H9 (cell line): Measurements from ENCODE around the gene OLR1. TPM values are rescaled to one million over a fixed set of nuclear protein-coding genes. Genes with fewer than 3 reads are reported as not detected.

Experiments
- DNase-seq: peaks from one replicate; pipeline ENCODE4 v3.0.0-alpha.2; 2017
- H2AFZ ChIP-seq: one replicate; pipeline ENCODE4 v1.6.1; 2013; ENCODE audit warnings: mild to moderate bottlenecking, low read length, control low read depth, moderate library complexity
- H2AK5ac ChIP-seq: 2 replicates; pipeline ENCODE4 v1.6.1; 2013; ENCODE audit warnings: low read length, control low read depth, mixed read lengths; ENCODE audit not compliant: insufficient read length
- H2BK120ac ChIP-seq: one replicate; pipeline ENCODE4 v1.6.1; 2013; ENCODE audit warnings: low read depth, mild to moderate bottlenecking, low read length, control low read depth, inconsistent platforms; ENCODE audit not compliant: poor library complexity, severe bottlenecking
- H2BK12ac ChIP-seq: 2 replicates; pipeline ENCODE4 v1.6.1; 2013; ENCODE audit warnings: low read length, control low read depth, mixed read lengths, low read depth; ENCODE audit not compliant: insufficient read length
- H2BK15ac ChIP-seq: 2 replicates; pipeline ENCODE4 v1.6.1; 2013; ENCODE audit warnings: low read depth, low read length, control low read depth
- H2BK20ac ChIP-seq: one replicate; pipeline ENCODE4 v1.6.1; 2013; ENCODE audit warnings: low read depth, mild to moderate bottlenecking, low read length, control low read depth, inconsistent platforms; ENCODE audit not compliant: poor library complexity, severe bottlenecking
- H2BK5ac ChIP-seq: 2 replicates; pipeline ENCODE4 v1.6.1; 2013; ENCODE audit warnings: low read length, control low read depth, mixed read lengths; ENCODE audit not compliant: insufficient read length
- H3K14ac ChIP-seq: 2 replicates; pipeline ENCODE4 v1.6.1; 2013; ENCODE audit warnings: low read length, control low read depth; ENCODE audit not compliant: insufficient read depth
- H3K18ac ChIP-seq: 2 replicates; pipeline ENCODE4 v1.6.1; 2013; ENCODE audit warnings: low read depth, mild to moderate bottlenecking, mixed read lengths, low read length, control low read depth; ENCODE audit not compliant: insufficient read length
- H3K23ac ChIP-seq: 2 replicates; pipeline ENCODE4 v1.6.1; 2013; ENCODE audit warnings: low read length, control low read depth, mixed read lengths, low read depth; ENCODE audit not compliant: insufficient read length
- H3K23me2 ChIP-seq: 2 replicates; pipeline ENCODE4 v1.6.1; 2013; ENCODE audit warnings: low read depth, mild to moderate bottlenecking, mixed read lengths, low read length, control low read depth; ENCODE audit not compliant: insufficient read length, poor library complexity, severe bottlenecking
- H3K27ac ChIP-seq: 2 replicates; pipeline ENCODE4 v1.5.1; 2013; ENCODE audit warnings: low read length, control low read depth, mixed read lengths, low read depth; ENCODE audit not compliant: insufficient read length
- H3K27me3 ChIP-seq: 2 replicates; pipeline ENCODE4 v1.6.1; 2013; ENCODE audit warnings: low read length, control low read depth, inconsistent platforms; ENCODE audit not compliant: insufficient read depth
- H3K4ac ChIP-seq: 2 replicates; pipeline ENCODE4 v1.6.1; 2013; ENCODE audit warnings: low read depth, mild to moderate bottlenecking, control low read depth, inconsistent platforms, low read length, moderate library complexity
- H3K4me1 ChIP-seq: 2 replicates; pipeline ENCODE4 v1.6.1; 2013; ENCODE audit warnings: low read length, control low read depth, inconsistent platforms; ENCODE audit not compliant: insufficient read depth
- H3K4me2 ChIP-seq: 2 replicates; pipeline ENCODE4 v1.6.1; 2013; ENCODE audit warnings: low read length, control low read depth, mixed read lengths; ENCODE audit not compliant: insufficient read length, insufficient read depth
- H3K56ac ChIP-seq: 2 replicates; pipeline ENCODE4 v1.6.1; 2013; ENCODE audit warnings: low read depth, mild to moderate bottlenecking, mixed read lengths, low read length, control low read depth; ENCODE audit not compliant: insufficient read length
- H3K79me1 ChIP-seq: 2 replicates; pipeline ENCODE4 v1.6.1; 2013; ENCODE audit warnings: low read depth, mild to moderate bottlenecking, moderate library complexity, low read length, control low read depth, inconsistent platforms; ENCODE audit not compliant: insufficient read depth, poor library complexity, severe bottlenecking
- H3K79me2 ChIP-seq: 2 replicates; pipeline ENCODE4 v1.6.1; 2013; ENCODE audit warnings: low read length, control low read depth, inconsistent platforms; ENCODE audit not compliant: insufficient read depth
- H3K9ac ChIP-seq: 2 replicates; pipeline ENCODE4 v1.6.1; 2013; ENCODE audit warnings: low read length, control low read depth, mixed read lengths; ENCODE audit not compliant: insufficient read length; ENCODE audit errors: extremely low read depth
- H3K9me3 ChIP-seq: one replicate; pipeline ENCODE4 v1.6.1; 2013; ENCODE audit warnings: low read depth, low read length, inconsistent platforms; ENCODE audit not compliant: control insufficient read depth
- H3T11ph ChIP-seq: one replicate; pipeline ENCODE4 v1.6.1; 2013; ENCODE audit warnings: mild to moderate bottlenecking, low read length, control low read depth, inconsistent platforms
- H4K20me1 ChIP-seq: one replicate; pipeline ENCODE4 v1.6.1; 2013; ENCODE audit not compliant: control insufficient read depth, insufficient read length, insufficient read depth
- H4K5ac ChIP-seq: 2 replicates; pipeline ENCODE4 v1.6.1; 2013; ENCODE audit warnings: low read depth, mild to moderate bottlenecking, mixed read lengths, low read length, control low read depth; ENCODE audit not compliant: insufficient read length
- H4K8ac ChIP-seq: replicated peaks from 2 replicates; pipeline ENCODE4 v1.6.1; 2013; ENCODE audit warnings: low read length, control low read depth, mixed read lengths, low read depth; ENCODE audit not compliant: insufficient read length
- H4K91ac ChIP-seq: 2 replicates; pipeline ENCODE4 v1.6.1; 2013; ENCODE audit warnings: low read depth, mild to moderate bottlenecking, moderate library complexity, mixed read lengths, low read length, control low read depth; ENCODE audit not compliant: insufficient read length
- H3K27ac Mint-ChIP-seq, 3 experiments: 2 replicates in 2 of 3; 3 replicates in 1 of 3; pipeline ENCODE4 v1.8.0; 2020 to 2021; ENCODE audit warnings: mixed read lengths in 3 of 3, mild to moderate bottlenecking in 1 of 3, moderate library complexity in 1 of 3
- H3K27me3 Mint-ChIP-seq: 2 replicates; pipeline ENCODE4 v1.8.0; 2021; ENCODE audit warnings: low read depth, mild to moderate bottlenecking, moderate library complexity, mixed read lengths
- H3K36me3 Mint-ChIP-seq, 3 experiments: 2 replicates in 2 of 3; 3 replicates in 1 of 3; pipeline ENCODE4 v1.8.0; 2020 to 2021; ENCODE audit warnings: low read depth in 3 of 3, mixed read lengths in 3 of 3; ENCODE audit not compliant: insufficient read depth in 1 of 3
- H3K4me1 Mint-ChIP-seq, 2 experiments: 2 replicates each; pipeline ENCODE4 v1.8.0; 2020; ENCODE audit warnings: mixed read lengths in 2 of 2
- H3K4me3 Mint-ChIP-seq, 2 experiments: 2 replicates in 1 of 2; 3 replicates in 1 of 2; pipeline ENCODE4 v1.8.0; 2020 to 2021; ENCODE audit warnings: mild to moderate bottlenecking in 2 of 2, mixed read lengths in 2 of 2, moderate library complexity in 1 of 2
- H3K9me3 Mint-ChIP-seq, 2 experiments: 2 replicates in 1 of 2; 3 replicates in 1 of 2; pipeline ENCODE4 v1.8.0; 2020; ENCODE audit warnings: mild to moderate bottlenecking in 2 of 2, mixed read lengths in 2 of 2, moderate library complexity in 1 of 2
- WGBS: extraction: QIAGEN DNeasy Blood & Tissue Kit; methylation state at CpG from one replicate; pipeline ENCODE4 v1.1.7; 2013; ENCODE audit warnings: missing lambda C conversion rate, low lambda C conversion rate, mixed read lengths; ENCODE audit not compliant: insufficient read length; ENCODE audit errors: extremely low coverage; 5-methylcytosine and 5-hydroxymethylcytosine counted together
- total RNA-seq: library from RNA; stranded (reverse); gene quantifications from 2 replicates; pipeline ENCODE4 v1.2.1, GENCODE V29; 2021
- TF ChIP-seq, protein P1 (sequence below): fragments of 200-600 bp; sonication (generic); conservative IDR thresholded peaks from 3 replicates; pipeline ENCODE4 v1.8.0; 2021; ENCODE audit warnings: antibody characterized with exemption, mild to moderate bottlenecking

OLR1 gene
- total RNA-seq, 1 experiment from 2014 or later, result not detected

DNA sequence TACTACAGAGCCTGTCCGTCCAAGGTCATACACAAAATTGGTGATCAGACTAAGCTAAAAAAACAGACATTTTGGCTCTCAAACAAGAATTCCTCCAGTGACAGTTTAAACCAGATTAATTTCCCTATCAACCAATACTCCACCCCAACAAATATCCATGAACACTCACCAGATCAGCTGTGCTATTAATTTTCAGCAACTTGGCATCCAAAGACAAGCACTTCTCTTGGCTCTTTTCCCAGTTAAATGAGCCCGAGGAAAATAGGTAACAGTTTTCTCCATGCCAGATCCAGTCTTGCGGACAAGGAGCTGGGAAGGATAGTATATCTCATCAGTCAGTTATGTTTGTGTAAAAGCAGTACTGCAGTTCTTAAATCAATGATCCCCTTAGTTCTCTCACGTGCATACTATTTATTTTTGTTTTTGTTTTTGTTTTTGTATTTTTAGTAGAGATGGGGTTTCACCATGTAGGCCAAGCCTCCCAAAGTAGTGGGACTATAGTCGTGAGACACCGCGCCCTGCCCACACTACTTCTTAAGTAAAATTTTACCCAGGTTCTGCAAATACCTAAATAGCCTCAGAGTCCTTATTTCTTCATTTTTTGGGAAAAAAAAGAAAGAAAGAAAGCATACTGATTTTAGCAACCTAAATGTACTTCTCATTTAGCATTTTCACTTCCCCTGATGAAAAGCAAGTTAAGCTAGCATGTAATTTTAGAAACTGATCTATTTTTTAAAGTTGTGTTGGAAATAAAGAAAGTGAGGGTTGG, 11.1 kb downstream of the OLR1 start:
- TF ChIP-seq, protein P1, sequence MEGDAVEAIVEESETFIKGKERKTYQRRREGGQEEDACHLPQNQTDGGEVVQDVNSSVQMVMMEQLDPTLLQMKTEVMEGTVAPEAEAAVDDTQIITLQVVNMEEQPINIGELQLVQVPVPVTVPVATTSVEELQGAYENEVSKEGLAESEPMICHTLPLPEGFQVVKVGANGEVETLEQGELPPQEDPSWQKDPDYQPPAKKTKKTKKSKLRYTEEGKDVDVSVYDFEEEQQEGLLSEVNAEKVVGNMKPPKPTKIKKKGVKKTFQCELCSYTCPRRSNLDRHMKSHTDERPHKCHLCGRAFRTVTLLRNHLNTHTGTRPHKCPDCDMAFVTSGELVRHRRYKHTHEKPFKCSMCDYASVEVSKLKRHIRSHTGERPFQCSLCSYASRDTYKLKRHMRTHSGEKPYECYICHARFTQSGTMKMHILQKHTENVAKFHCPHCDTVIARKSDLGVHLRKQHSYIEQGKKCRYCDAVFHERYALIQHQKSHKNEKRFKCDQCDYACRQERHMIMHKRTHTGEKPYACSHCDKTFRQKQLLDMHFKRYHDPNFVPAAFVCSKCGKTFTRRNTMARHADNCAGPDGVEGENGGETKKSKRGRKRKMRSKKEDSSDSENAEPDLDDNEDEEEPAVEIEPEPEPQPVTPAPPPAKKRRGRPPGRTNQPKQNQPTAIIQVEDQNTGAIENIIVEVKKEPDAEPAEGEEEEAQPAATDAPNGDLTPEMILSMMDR, result no peak
- H4K91ac ChIP-seq, result no peak overlapping the region
- H3K4ac ChIP-seq, result no peak overlapping the region
- DNase-seq, result no peak
- H3K27ac ChIP-seq, result no peak overlapping the region
- H2AFZ ChIP-seq, result no peak overlapping the region
- no peak overlapping the region for H3K18ac ChIP-seq
- H3K4me2 ChIP-seq, result no peak overlapping the region
- no CpG with 5 or more reads among the region's 7 CpGs for WGBS
- no peak overlapping the region for H3K4me3 Mint-ChIP-seq
- H3K4me1 Mint-ChIP-seq, result no peaks in the 10 kb centered on the region
- H3K56ac ChIP-seq, result no peak overlapping the region
- H3K79me1 ChIP-seq, result no peaks in the 10 kb centered on the region
- H3K27me3 Mint-ChIP-seq, result no peaks in the 10 kb centered on the region
- no peaks in the 10 kb centered on the region for H3K23me2 ChIP-seq
- no peak overlapping the region for H3K27ac Mint-ChIP-seq
- H2BK12ac ChIP-seq, result no peak overlapping the region
- no peaks in the 10 kb centered on the region for H3K79me2 ChIP-seq
- H3K36me3 Mint-ChIP-seq, result no peaks in the 10 kb centered on the region; a peak in 1 of 7 replicates
- no peak overlapping the region for H3K23ac ChIP-seq
- no peak overlapping the region for H2BK120ac ChIP-seq
- H2BK15ac ChIP-seq, result no peak overlapping the region
- H3K14ac ChIP-seq, result no peak overlapping the region
- H3T11ph ChIP-seq, result no peak overlapping the region
- no peak overlapping the region for H4K5ac ChIP-seq
- H3K9me3 ChIP-seq, result no peaks in the 10 kb centered on the region
- no peaks in the 10 kb centered on the region for H4K20me1 ChIP-seq
- no peaks in the 10 kb centered on the region for H3K9me3 Mint-ChIP-seq
- no peak overlapping the region for H4K8ac ChIP-seq
- no peak overlapping the region for H2BK5ac ChIP-seq
- no peaks in the 10 kb centered on the region for H3K4me1 ChIP-seq
- H2BK20ac ChIP-seq, result no peak overlapping the region
- H3K27me3 ChIP-seq, result no peaks in the 10 kb centered on the region
- H2AK5ac ChIP-seq, result no peak overlapping the region
- no peak overlapping the region for H3K9ac ChIP-seq
